AG04450 (cell line): Measurements from ENCODE around the gene CCNB2. TPM values are rescaled to one million over a fixed set of nuclear protein-coding genes. Genes with fewer than 3 reads are reported as not detected.
A peak's percentile ranks its signal among the peaks of the same experiment; 100 is the strongest.
"Not testable (repeated sequence)": the region's sequence is repeated elsewhere in the genome, so short reads cannot be mapped to it uniquely, and the experiment has no call there.

ENCODE experiments used
- CTCF ChIA-PET: fragments of 300-600, 350-600 bp; formaldehyde crosslinking; extraction: SDS; loops from one replicate; lab custom pipeline; 2022; ENCODE audit warnings: antibody characterized with exemption, inconsistent platforms; lab: Charles Lee
- POLR2A ChIA-PET: fragments of 350-600 bp; formaldehyde crosslinking; extraction: SDS; loops from one replicate; lab custom pipeline; 2021; ENCODE audit warnings: antibody characterized with exemption, inconsistent platforms; lab: Yijun Ruan, JAX
- DNase-seq: peaks from one replicate; pipeline ENCODE4 v3.0.0-alpha.2; 2011; ENCODE audit warnings: low read depth, low spot score
- H3K27ac ChIP-seq: one replicate; pipeline ENCODE4 v1.5.1; 2012; ENCODE audit warnings: low read depth, low read length, control low read depth
- H3K27me3 ChIP-seq: one replicate; pipeline ENCODE4 v1.6.0; 2012; ENCODE audit warnings: low read length; ENCODE audit not compliant: control insufficient read depth, insufficient read depth
- H3K4me3 ChIP-seq: 2 replicates; pipeline ENCODE4 v1.5.1; 2011; ENCODE audit warnings: mild to moderate bottlenecking, low read depth, low read length, control low read depth
- H3K9me3 ChIP-seq: 2 replicates; pipeline ENCODE4 v1.5.1; 2012; ENCODE audit warnings: low read length; ENCODE audit not compliant: control insufficient read depth, insufficient read depth
- CTCF ChIP-seq: IDR thresholded peaks from 2 replicates; pipeline ENCODE4 v1.5.1; 2011; ENCODE audit warnings: low read depth, low read length, control low read depth, inconsistent platforms
- polyA plus RNA-seq: library from polyadenylated mRNA; depleted of rRNA; stranded (reverse); fragments of >200 nt; gene quantifications from 2 replicates; pipeline ENCODE4 v1.2.3, GENCODE V29; 2011

The CCNB2 gene
- polyA plus RNA-seq, 1 experiment = 25.9 TPM

DNA sequence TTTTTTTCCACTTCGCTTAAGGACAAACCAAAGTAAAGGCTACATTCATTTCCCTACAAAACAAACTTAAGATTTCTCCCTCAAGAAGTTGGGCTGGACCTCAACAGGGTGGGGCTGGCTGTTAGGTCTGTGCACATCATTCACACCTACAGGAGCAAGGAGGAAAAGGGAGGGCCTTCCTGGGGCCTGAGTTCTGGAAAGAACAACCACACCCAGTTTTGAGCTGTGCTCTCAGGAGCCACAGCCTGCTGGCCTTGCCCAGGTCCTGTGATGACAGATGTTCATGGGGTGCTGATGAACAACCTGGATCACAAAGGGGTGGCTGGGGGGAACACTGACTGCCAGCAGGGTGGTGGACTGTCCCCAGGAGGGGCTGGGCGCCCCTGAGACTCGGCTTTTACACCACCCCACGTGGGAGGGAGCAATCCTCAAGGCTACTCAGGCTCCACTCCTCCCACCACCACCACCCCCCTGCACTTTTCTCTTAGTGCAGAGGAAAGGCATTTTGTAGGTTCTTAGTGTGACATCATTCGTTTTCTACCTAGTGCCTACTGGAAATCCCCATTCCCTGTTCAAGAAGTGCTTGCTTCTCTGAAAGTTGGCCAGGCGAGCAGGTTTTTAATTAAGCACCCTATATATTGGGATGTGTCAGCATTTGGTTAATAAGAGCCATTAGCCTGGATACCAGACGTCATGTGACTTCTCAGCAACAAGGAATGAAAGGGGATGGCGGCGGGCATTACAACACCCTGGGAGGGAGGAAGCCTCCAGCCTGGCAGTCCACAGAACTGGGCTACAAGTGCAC, 35.7 kb downstream of the CCNB2 start:
- TF ChIP-seq CTCF = no peak
- no peak for DNase-seq

GRCh38 chr15:59143281-59143680, 38.3 kb downstream of the CCNB2 start:
- TF ChIP-seq CTCF = no peak
- Histone ChIP-seq H3K9me3 (no peaks in the 10 kb centered on the region), H3K27ac (no peak overlapping the region), H3K4me3 (no peak overlapping the region), H3K27me3 (no peaks in the 10 kb centered on the region)
- DNase-seq = no peak
- POLR2A ChIA-PET = no interaction called here
- CTCF ChIA-PET = interaction anchor here (0.6 kb wide), 1 partner anchor 104 kb away, joined by 4 read pairs; no protein-coding TSS in a partner anchor

More for the DNA sequence above, 35.7 kb downstream of the CCNB2 start:
- no peaks in the 10 kb centered on the region for H3K9me3 ChIP-seq
- no peaks in the 10 kb centered on the region for H3K27me3 ChIP-seq
- POLR2A ChIA-PET = no interaction called here
- H3K4me3 ChIP-seq = no peak overlapping the region
- no peak overlapping the region for H3K27ac ChIP-seq
- CTCF ChIA-PET = interaction anchor here (0.6 kb wide), 1 partner anchor 268 kb away, joined by 6 read pairs; no protein-coding TSS in a partner anchor

- H3K4me3 ChIP-seq, H3K27me3 ChIP-seq, DNase-seq, POLR2A ChIA-PET, H3K9me3 ChIP-seq, H3K27ac ChIP-seq: not testable (repeated sequence)
- TF ChIP-seq CTCF = peak; percentile 36
- CTCF ChIA-PET = interaction anchor here (0.8 kb wide), 1 partner anchor 165 kb away, joined by 3 read pairs; no protein-coding TSS in a partner anchor
Measured at GRCh38 chr15:59144594-59144993, 39.6 kb downstream of the CCNB2 start.

GRCh38 chr15:59147666-59148065, 42.7 kb downstream of the CCNB2 start:
- Histone ChIP-seq H3K4me3 (no peak overlapping the region), H3K9me3 (no peaks in the 10 kb centered on the region), H3K27me3 (no peaks in the 10 kb centered on the region), H3K27ac (no peak overlapping the region)
- POLR2A ChIA-PET = no interaction called here
- TF ChIP-seq CTCF = no peak
- CTCF ChIA-PET = no interaction called here
- no peak for DNase-seq

DNA sequence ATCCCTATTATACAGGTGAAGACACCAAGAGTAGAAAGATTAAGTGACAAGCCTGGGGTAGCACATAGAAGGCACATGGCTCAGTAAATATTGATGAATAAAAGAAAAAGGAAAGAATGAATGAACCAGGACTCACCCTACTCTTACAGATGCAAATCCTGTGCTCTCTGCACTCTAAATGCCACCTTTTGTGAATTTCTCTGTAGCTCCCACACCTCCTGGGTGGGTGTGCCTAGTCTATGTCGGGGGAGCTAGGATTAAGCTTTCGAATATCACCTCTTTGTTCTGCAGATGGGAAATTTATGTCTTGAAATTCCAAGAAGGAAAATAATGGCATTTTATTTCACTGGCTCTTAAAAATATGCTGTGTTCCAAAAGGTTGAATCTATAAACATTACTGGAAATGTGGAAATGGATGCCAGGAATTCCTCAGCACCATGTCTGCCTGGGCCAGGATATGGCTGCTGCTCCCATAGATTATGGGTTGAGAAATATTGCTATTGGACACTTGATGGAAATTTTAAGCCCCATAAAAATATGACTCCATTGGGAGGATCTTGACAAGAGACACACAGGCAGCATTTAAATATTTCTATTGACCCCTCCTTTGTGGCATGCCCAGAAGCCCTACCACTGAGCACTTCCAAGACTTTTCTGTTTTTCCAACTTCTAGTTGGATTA, 43.3 kb downstream of the CCNB2 start:
- no peak for TF ChIP-seq CTCF
- POLR2A ChIA-PET = no interaction called here
- H3K9me3 ChIP-seq = no peaks in the 10 kb centered on the region
- CTCF ChIA-PET = no interaction called here
- no peaks in the 10 kb centered on the region for H3K27me3 ChIP-seq
- DNase-seq = no peak
- H3K4me3 ChIP-seq = no peak overlapping the region
- H3K27ac ChIP-seq = peak overlapping the region; percentile 3
